ENCODE results near the gene KCTD10.

KCTD10 gene

GRCh38 chr12:109494348-109494881 is 17.3 kb upstream of the KCTD10 start:
- no peak for DNase-seq (ENCODE audit: low spot score)

- no peak for DNase-seq (ENCODE audit: low spot score)
Observed at GRCh38 chr12:109493938-109494337, 16.8 kb upstream of the KCTD10 start.

GRCh38 chr12:109493090-109493489 is 16.0 kb upstream of the KCTD10 start:
- no peak for DNase-seq (ENCODE audit: low spot score)

GRCh38 chr12:109492371-109492770 is 15.3 kb upstream of the KCTD10 start:
- DNase-seq (ENCODE audit: low spot score): no peak

- no peak for DNase-seq (ENCODE audit: low spot score)
Observed at GRCh38 chr12:109491671-109492070, 14.6 kb upstream of the KCTD10 start.

- no peak for DNase-seq (ENCODE audit: low spot score)
Observed at GRCh38 chr12:109489955-109490565, 13.0 kb upstream of the KCTD10 start.

GRCh38 chr12:109489016-109489954 is 12.2 kb upstream of the KCTD10 start:
- no peak for DNase-seq (ENCODE audit: low spot score)

GRCh38 chr12:109488051-109488665 is 11.1 kb upstream of the KCTD10 start:
- DNase-seq (ENCODE audit: low spot score): no peak

- DNase-seq (ENCODE audit: low spot score): no peak
Observed at GRCh38 chr12:109487181-109488050, 10.3 kb upstream of the KCTD10 start.

GRCh38 chr12:109485201-109485600 is 8.1 kb upstream of the KCTD10 start:
- no peak for DNase-seq (ENCODE audit: low spot score)

GRCh38 chr12:109483346-109483745 is 6.2 kb upstream of the KCTD10 start:
- no peak for DNase-seq (ENCODE audit: low spot score)

GRCh38 chr12:109482894-109483293 is 5.8 kb upstream of the KCTD10 start:
- DNase-seq (ENCODE audit: low spot score): no peak

- no peak for DNase-seq (ENCODE audit: low spot score)
Observed at GRCh38 chr12:109482491-109482890, 5.4 kb upstream of the KCTD10 start.

- no peak for DNase-seq (ENCODE audit: low spot score)
Observed at GRCh38 chr12:109481863-109482262, 4.8 kb upstream of the KCTD10 start.

GRCh38 chr12:109480356-109480755 is 3.3 kb upstream of the KCTD10 start:
- DNase-seq (ENCODE audit: low spot score): no peak

- no peak for DNase-seq (ENCODE audit: low spot score)
Observed at GRCh38 chr12:109479761-109480160, 2.7 kb upstream of the KCTD10 start.

- no peak for DNase-seq (ENCODE audit: low spot score)
Observed at GRCh38 chr12:109477963-109478315, 839 bp upstream of the KCTD10 start.

- DNase-seq (ENCODE audit: low spot score): no peak
Observed at GRCh38 chr12:109476807-109477184, 304 bp downstream of the KCTD10 start.

- DNase-seq (ENCODE audit: low spot score): no peak
Observed at GRCh38 chr12:109475993-109476806, 900 bp downstream of the KCTD10 start.

GRCh38 chr12:109475121-109475520 is 2.0 kb downstream of the KCTD10 start:
- no peak for DNase-seq (ENCODE audit: low spot score)

Data from D341Med (cell line).